ENCODE results near the gene MUC4.

DNA sequence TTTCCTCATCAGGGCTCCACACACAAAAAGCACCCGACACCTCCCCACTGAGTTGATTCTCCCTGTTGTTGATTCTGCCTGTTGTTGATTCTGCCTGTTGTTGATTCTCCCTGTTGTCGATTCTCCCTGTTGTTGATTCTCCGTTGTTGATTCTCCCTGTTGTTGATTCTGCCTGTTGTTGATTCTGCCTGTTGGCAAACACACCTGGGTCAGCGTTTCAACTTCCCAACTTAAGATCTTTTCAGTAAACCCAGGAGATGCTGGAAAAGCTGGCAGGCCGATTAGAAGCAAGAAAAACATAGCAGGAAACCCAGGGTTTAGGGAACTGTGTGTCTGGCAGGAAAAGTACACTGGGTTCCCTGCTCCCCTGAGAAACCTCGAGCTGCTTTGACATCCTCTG, 48.7 kb upstream of the MUC4 start:
- TF ChIP-seq, protein P1, sequence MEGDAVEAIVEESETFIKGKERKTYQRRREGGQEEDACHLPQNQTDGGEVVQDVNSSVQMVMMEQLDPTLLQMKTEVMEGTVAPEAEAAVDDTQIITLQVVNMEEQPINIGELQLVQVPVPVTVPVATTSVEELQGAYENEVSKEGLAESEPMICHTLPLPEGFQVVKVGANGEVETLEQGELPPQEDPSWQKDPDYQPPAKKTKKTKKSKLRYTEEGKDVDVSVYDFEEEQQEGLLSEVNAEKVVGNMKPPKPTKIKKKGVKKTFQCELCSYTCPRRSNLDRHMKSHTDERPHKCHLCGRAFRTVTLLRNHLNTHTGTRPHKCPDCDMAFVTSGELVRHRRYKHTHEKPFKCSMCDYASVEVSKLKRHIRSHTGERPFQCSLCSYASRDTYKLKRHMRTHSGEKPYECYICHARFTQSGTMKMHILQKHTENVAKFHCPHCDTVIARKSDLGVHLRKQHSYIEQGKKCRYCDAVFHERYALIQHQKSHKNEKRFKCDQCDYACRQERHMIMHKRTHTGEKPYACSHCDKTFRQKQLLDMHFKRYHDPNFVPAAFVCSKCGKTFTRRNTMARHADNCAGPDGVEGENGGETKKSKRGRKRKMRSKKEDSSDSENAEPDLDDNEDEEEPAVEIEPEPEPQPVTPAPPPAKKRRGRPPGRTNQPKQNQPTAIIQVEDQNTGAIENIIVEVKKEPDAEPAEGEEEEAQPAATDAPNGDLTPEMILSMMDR (IDR thresholded peaks at IDR 0.05; ENCODE audit: low read depth, low read length, missing input control) = no peak
- TF ChIP-seq, protein P2, sequence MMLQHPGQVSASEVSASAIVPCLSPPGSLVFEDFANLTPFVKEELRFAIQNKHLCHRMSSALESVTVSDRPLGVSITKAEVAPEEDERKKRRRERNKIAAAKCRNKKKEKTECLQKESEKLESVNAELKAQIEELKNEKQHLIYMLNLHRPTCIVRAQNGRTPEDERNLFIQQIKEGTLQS (IDR thresholded peaks at IDR 0.05) = no peak
- TF ChIP-seq JUND (IDR thresholded peaks at IDR 0.05) = no peak
- TF ChIP-seq, protein P3, sequence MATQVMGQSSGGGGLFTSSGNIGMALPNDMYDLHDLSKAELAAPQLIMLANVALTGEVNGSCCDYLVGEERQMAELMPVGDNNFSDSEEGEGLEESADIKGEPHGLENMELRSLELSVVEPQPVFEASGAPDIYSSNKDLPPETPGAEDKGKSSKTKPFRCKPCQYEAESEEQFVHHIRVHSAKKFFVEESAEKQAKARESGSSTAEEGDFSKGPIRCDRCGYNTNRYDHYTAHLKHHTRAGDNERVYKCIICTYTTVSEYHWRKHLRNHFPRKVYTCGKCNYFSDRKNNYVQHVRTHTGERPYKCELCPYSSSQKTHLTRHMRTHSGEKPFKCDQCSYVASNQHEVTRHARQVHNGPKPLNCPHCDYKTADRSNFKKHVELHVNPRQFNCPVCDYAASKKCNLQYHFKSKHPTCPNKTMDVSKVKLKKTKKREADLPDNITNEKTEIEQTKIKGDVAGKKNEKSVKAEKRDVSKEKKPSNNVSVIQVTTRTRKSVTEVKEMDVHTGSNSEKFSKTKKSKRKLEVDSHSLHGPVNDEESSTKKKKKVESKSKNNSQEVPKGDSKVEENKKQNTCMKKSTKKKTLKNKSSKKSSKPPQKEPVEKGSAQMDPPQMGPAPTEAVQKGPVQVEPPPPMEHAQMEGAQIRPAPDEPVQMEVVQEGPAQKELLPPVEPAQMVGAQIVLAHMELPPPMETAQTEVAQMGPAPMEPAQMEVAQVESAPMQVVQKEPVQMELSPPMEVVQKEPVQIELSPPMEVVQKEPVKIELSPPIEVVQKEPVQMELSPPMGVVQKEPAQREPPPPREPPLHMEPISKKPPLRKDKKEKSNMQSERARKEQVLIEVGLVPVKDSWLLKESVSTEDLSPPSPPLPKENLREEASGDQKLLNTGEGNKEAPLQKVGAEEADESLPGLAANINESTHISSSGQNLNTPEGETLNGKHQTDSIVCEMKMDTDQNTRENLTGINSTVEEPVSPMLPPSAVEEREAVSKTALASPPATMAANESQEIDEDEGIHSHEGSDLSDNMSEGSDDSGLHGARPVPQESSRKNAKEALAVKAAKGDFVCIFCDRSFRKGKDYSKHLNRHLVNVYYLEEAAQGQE (IDR thresholded peaks at IDR 0.05) = no peak
- TF ChIP-seq RXRA (IDR thresholded peaks at IDR 0.05) = no peak
- no peak for TF ChIP-seq EGR1 (IDR thresholded peaks at IDR 0.05; ENCODE audit: low read depth in 2 of 2)
- TF ChIP-seq HNF4A (conservative IDR thresholded peaks at IDR 0.05) = no peak
- TF ChIP-seq YY1 (IDR thresholded peaks at IDR 0.05) = no peak
- peak; percentile 31 for TF ChIP-seq FOXA1 (IDR thresholded peaks at IDR 0.05)
- TF ChIP-seq NR2F2 (IDR thresholded peaks at IDR 0.05) = no peak
- no peak for TF ChIP-seq SP1 (IDR thresholded peaks at IDR 0.05)
- TF ChIP-seq TAF1 (conservative IDR thresholded peaks at IDR 0.05) = no peak
- TF ChIP-seq RAD21 (IDR thresholded peaks at IDR 0.05) = no peak
- TF ChIP-seq, protein P4, sequence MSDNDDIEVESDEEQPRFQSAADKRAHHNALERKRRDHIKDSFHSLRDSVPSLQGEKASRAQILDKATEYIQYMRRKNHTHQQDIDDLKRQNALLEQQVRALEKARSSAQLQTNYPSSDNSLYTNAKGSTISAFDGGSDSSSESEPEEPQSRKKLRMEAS (IDR thresholded peaks at IDR 0.05) = no peak

Measured in liver (tissue), 3 donors.